Activated naive CD8-positive, alpha-beta T cell treated with anti-CD3 and anti-CD28 coated beads, Interleukin-2, amount 10 ng/mL, durations not matched to agents 7 days and 5 days (primary cell): ENCODE data around the gene IL18R1. TPM values are rescaled to one million over a fixed set of nuclear protein-coding genes. Genes with fewer than 3 reads are reported as not detected.
"Not testable (repeated sequence)": the region's sequence is repeated elsewhere in the genome, so short reads cannot be mapped to it uniquely, and the experiment has no call there.

ENCODE experiments used
- ATAC-seq: fragments of 150-1000 bp; cut with Tn5 transposase; one replicate; pipeline ENCODE4 v1.10.0; 2021; ENCODE audit warnings: low read depth, moderate library complexity
- POLR2A ChIA-PET: fragments of 350-600 bp; sonication (Branson Sonifier 250); formaldehyde crosslinking; loops from one replicate; lab custom pipeline; 2021; ENCODE audit warnings: antibody characterized with exemption; lab: Charles Lee
- DNase-seq: peaks from one replicate; pipeline ENCODE4 v3.0.0; 2021
- H3K27ac Mint-ChIP-seq: one replicate; pipeline ENCODE4 v1.8.0; 2022; ENCODE audit warnings: mild to moderate bottlenecking, mixed read lengths
- H3K27me3 Mint-ChIP-seq: one replicate; pipeline ENCODE4 v1.8.0; 2022; ENCODE audit warnings: mild to moderate bottlenecking, moderate library complexity, mixed read lengths
- H3K36me3 Mint-ChIP-seq: one replicate; pipeline ENCODE4 v1.8.0; 2021; ENCODE audit warnings: mild to moderate bottlenecking, mixed read lengths
- H3K4me1 Mint-ChIP-seq: one replicate; pipeline ENCODE4 v1.8.0; 2021; ENCODE audit warnings: mixed read lengths
- H3K4me3 Mint-ChIP-seq: one replicate; pipeline ENCODE4 v1.8.0; 2022; ENCODE audit warnings: mild to moderate bottlenecking, moderate library complexity, mixed read lengths
- H3K9me3 Mint-ChIP-seq: one replicate; pipeline ENCODE4 v1.8.0; 2021; ENCODE audit warnings: mixed read lengths
- total RNA-seq, 2 experiments: library from RNA; stranded (reverse); gene quantifications; one replicate each; pipeline ENCODE4 v1.2.3, GENCODE V29; 2021

IL18R1 gene
- total RNA-seq, result 10 to 100 TPM; 37.3 to 40.3 TPM

- peak within 1 kb of the TSS; percentile 99 for H3K27ac Mint-ChIP-seq
- no peaks in the 10 kb centered on the region for H3K9me3 Mint-ChIP-seq
- peaks cover 37% of the 10 kb centered on the region for H3K36me3 Mint-ChIP-seq
- H3K4me1 Mint-ChIP-seq, result peaks cover 47% of the 10 kb centered on the region
- POLR2A ChIA-PET, result interaction anchor here (0.7 to 1.4 kb wide), 12 partner anchors 12 to 892 kb away, joined by 3 to 11 read pairs (median 4); no protein-coding TSS in a partner anchor
- ATAC-seq, result peak; percentile 87
- DNase-seq, result peak; percentile 91
- no peaks in the 10 kb centered on the region for H3K27me3 Mint-ChIP-seq
- H3K4me3 Mint-ChIP-seq, result peak within 1 kb of the TSS; percentile 100
Measured at GRCh38 chr2:102355526-102356380, at the start of gene IL18R1. TSS of gene IL18R1 (plus strand) at chr2:102355796. CDS start at chr2:102362661, 6,865 bp downstream.

GRCh38 chr2:102306125-102306524 lies 49.5 kb upstream of the IL18R1 start:
- peaks cover 22% of the 10 kb centered on the region for H3K4me1 Mint-ChIP-seq
- H3K9me3 Mint-ChIP-seq, result peaks cover 3% of the 10 kb centered on the region
- H3K27me3 Mint-ChIP-seq, result no peaks in the 10 kb centered on the region
- DNase-seq (no peak), ATAC-seq (no peak)
- no peak overlapping the region for H3K27ac Mint-ChIP-seq
- no peaks in the 10 kb centered on the region for H3K36me3 Mint-ChIP-seq
- POLR2A ChIA-PET, result no interaction called here
- no peak overlapping the region for H3K4me3 Mint-ChIP-seq

GRCh38 chr2:102310964-102311640 lies 44.5 kb upstream of the IL18R1 start, which contains the start of gene IL1RL1:
TSS of gene IL1RL1 (plus strand) at chr2:102311563. CDS start at chr2:102338265, 26,702 bp downstream.
- Mint-ChIP-seq H3K36me3 (peaks cover 5% of the 10 kb centered on the region), H3K9me3 (peaks cover 3% of the 10 kb centered on the region), H3K4me1 (peaks cover 16% of the 10 kb centered on the region), H3K27ac (no peak within 1 kb of the TSS), H3K4me3 (no peak within 1 kb of the TSS), H3K27me3 (no peaks in the 10 kb centered on the region)
- DNase-seq (no peak), ATAC-seq (no peak)
- POLR2A ChIA-PET, result no interaction called here

GRCh38 chr2:102313025-102313424 lies 42.6 kb upstream of the IL18R1 start:
- Mint-ChIP-seq H3K9me3 (no peaks in the 10 kb centered on the region), H3K36me3 (peaks cover 5% of the 10 kb centered on the region), H3K4me3 (no peak overlapping the region), H3K27ac (no peak overlapping the region), H3K4me1 (peaks cover 18% of the 10 kb centered on the region), H3K27me3 (no peaks in the 10 kb centered on the region)
- POLR2A ChIA-PET, result no interaction called here
- DNase-seq (no peak), ATAC-seq (no peak)

- peaks cover 18% of the 10 kb centered on the region for H3K4me1 Mint-ChIP-seq
- no peak overlapping the region for H3K27ac Mint-ChIP-seq
- no peak overlapping the region for H3K4me3 Mint-ChIP-seq
- no peaks in the 10 kb centered on the region for H3K9me3 Mint-ChIP-seq
- H3K36me3 Mint-ChIP-seq, result peaks cover 5% of the 10 kb centered on the region
- POLR2A ChIA-PET, result no interaction called here
- H3K27me3 Mint-ChIP-seq, result no peaks in the 10 kb centered on the region
- ATAC-seq (no peak), DNase-seq (no peak)
Measured at GRCh38 chr2:102313471-102313870, 42.1 kb upstream of the IL18R1 start.

GRCh38 chr2:102313950-102314349 lies 41.6 kb upstream of the IL18R1 start:
- Mint-ChIP-seq H3K4me3 (no peak overlapping the region), H3K36me3 (peaks cover 5% of the 10 kb centered on the region), H3K27ac (no peak overlapping the region), H3K27me3 (no peaks in the 10 kb centered on the region), H3K9me3 (no peaks in the 10 kb centered on the region), H3K4me1 (peaks cover 18% of the 10 kb centered on the region)
- DNase-seq (no peak), ATAC-seq (peak; percentile 80)
- POLR2A ChIA-PET, result no interaction called here

- peaks cover 21% of the 10 kb centered on the region for H3K4me1 Mint-ChIP-seq
- POLR2A ChIA-PET, result interaction anchor here (0.6 kb wide), 1 partner anchor 23 kb away, joined by 4 read pairs; no protein-coding TSS in a partner anchor
- ATAC-seq, result no peak
- no peak overlapping the region for H3K27ac Mint-ChIP-seq
- no peaks in the 10 kb centered on the region for H3K9me3 Mint-ChIP-seq
- peaks cover 5% of the 10 kb centered on the region for H3K36me3 Mint-ChIP-seq
- no peaks in the 10 kb centered on the region for H3K27me3 Mint-ChIP-seq
- H3K4me3 Mint-ChIP-seq, result no peak overlapping the region
- DNase-seq, result no peak
Measured at GRCh38 chr2:102315921-102316320, 39.7 kb upstream of the IL18R1 start.

GRCh38 chr2:102317715-102318114 lies 37.9 kb upstream of the IL18R1 start:
- peaks cover 6% of the 10 kb centered on the region for H3K36me3 Mint-ChIP-seq
- no peaks in the 10 kb centered on the region for H3K27me3 Mint-ChIP-seq
- no peak overlapping the region for H3K4me3 Mint-ChIP-seq
- H3K9me3 Mint-ChIP-seq, result peaks cover 3% of the 10 kb centered on the region
- ATAC-seq (peak; percentile 53), DNase-seq (no peak)
- POLR2A ChIA-PET, result no interaction called here
- H3K27ac Mint-ChIP-seq, result no peak overlapping the region
- peaks cover 19% of the 10 kb centered on the region for H3K4me1 Mint-ChIP-seq

GRCh38 chr2:102318437-102318836 lies 37.2 kb upstream of the IL18R1 start:
- Mint-ChIP-seq H3K27me3 (no peaks in the 10 kb centered on the region), H3K4me3 (no peak overlapping the region), H3K36me3 (peaks cover 7% of the 10 kb centered on the region), H3K4me1 (peaks cover 19% of the 10 kb centered on the region), H3K27ac (no peak overlapping the region), H3K9me3 (peaks cover 4% of the 10 kb centered on the region)
- POLR2A ChIA-PET, result interaction anchor here (1.5 kb wide), 1 partner anchor 13 kb away, joined by 3 read pairs; no protein-coding TSS in a partner anchor
- ATAC-seq (no peak), DNase-seq (no peak)

GRCh38 chr2:102321941-102322719 lies 33.5 kb upstream of the IL18R1 start:
- Mint-ChIP-seq H3K9me3 (peaks cover 7% of the 10 kb centered on the region), H3K27me3 (peaks cover 11% of the 10 kb centered on the region), H3K4me1 (peaks cover 7% of the 10 kb centered on the region), H3K4me3 (no peak overlapping the region), H3K36me3 (peaks cover 16% of the 10 kb centered on the region), H3K27ac (no peak overlapping the region)
- ATAC-seq (no peak), DNase-seq (no peak)
- POLR2A ChIA-PET, result no interaction called here

- H3K4me3 Mint-ChIP-seq, H3K4me1 Mint-ChIP-seq, H3K27ac Mint-ChIP-seq, H3K9me3 Mint-ChIP-seq, POLR2A ChIA-PET, ATAC-seq, DNase-seq: not testable (repeated sequence)
- Mint-ChIP-seq H3K27me3 (peaks cover 13% of the 10 kb centered on the region), H3K36me3 (peaks cover 21% of the 10 kb centered on the region)
Measured at GRCh38 chr2:102324914-102325313, 30.7 kb upstream of the IL18R1 start.

GRCh38 chr2:102331311-102331980 lies 24.1 kb upstream of the IL18R1 start:
- Mint-ChIP-seq H3K9me3 (peaks cover 6% of the 10 kb centered on the region), H3K27ac (no peak overlapping the region), H3K4me1 (peaks cover 16% of the 10 kb centered on the region), H3K36me3 (peaks cover 16% of the 10 kb centered on the region), H3K27me3 (peaks cover 8% of the 10 kb centered on the region), H3K4me3 (no peak overlapping the region)
- ATAC-seq (no peak), DNase-seq (no peak)
- POLR2A ChIA-PET, result interaction anchor here (1.2 kb wide), 1 partner anchor 12 kb away, joined by 3 read pairs; no protein-coding TSS in a partner anchor
